ENCODE results near the gene FOXD3.

- TF ChIP-seq POLR2AphosphoS5 (IDR thresholded peaks at IDR 0.05; ENCODE audit: borderline replicate concordance, low read depth, low read length) (no peak), EZH2 (IDR thresholded peaks at IDR 0.05) (no peak)
These were observed 21.6 kb downstream of the FOXD3 start for GRCh38 chr1:63343922-63344321.

All from SK-N-MC (cell line).